Stimulated activated CD4-positive, alpha-beta T cell treated with anti-CD3 and anti-CD28 coated beads, Interleukin-1b, Interleukin-23, amount 100 ng/mL, for 48 hours (primary cell): ENCODE measurements around the gene GPR62.
"Not testable (repeated sequence)": the region's sequence is repeated elsewhere in the genome, so short reads cannot be mapped to it uniquely, and the experiment has no call there.

ENCODE experiments used
- DNase-seq: peaks from one replicate; pipeline ENCODE4 v3.0.0-alpha.2; 2020

Gene GPR62

DNA sequence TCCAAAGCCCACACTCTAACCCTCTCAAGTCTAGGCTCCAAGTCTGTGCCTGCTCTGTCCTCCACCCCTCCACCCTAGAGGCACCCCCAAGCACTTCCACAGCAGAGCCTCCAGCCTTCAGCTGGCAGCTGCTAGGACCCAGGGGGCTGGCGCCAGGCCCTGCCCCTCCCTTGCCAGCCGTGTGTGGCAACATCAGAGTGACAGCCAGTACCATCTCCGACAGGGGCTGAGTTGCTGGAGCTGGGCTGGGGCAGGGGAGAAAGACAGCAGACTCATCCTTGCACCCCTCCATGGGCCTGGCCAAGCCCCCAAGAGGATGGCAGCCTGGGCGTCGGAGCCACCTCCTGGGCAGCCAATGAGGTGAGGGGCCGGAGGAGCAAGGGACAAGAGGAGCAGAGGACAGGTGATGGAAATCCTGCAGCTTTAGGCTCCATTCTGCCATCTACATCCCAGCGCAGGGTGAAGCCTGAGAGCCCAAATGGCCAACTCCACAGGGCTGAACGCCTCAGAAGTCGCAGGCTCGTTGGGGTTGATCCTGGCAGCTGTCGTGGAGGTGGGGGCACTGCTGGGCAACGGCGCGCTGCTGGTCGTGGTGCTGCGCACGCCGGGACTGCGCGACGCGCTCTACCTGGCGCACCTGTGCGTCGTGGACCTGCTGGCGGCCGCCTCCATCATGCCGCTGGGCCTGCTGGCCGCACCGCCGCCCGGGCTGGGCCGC, at the start of gene GPR62:
Gene GPR62 (plus strand): TSS at position 207 of the 718 bp plus-strand sequence. CDS start 272 bp downstream, at position 479.
- no peak for DNase-seq

DNA sequence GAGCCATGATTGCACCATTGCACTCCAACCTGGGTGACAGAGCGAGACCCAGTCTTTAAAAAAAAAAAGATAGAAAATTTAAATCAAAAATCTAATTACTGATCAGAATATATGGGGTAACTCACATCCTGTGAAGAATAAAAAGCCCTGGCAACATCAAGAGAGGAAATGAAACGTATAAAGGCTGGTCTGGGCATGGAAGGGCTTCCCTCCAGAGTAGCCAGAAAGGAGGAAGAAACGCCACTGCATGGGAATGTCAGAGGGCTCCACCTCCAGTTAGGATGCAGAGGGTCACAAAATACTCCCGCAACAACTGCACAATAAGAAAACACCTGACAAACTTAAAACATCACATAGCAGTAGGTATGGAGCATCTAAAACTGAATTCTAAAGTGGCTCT, 47.2 kb upstream of the GPR62 start:
- no peak for DNase-seq

DNA sequence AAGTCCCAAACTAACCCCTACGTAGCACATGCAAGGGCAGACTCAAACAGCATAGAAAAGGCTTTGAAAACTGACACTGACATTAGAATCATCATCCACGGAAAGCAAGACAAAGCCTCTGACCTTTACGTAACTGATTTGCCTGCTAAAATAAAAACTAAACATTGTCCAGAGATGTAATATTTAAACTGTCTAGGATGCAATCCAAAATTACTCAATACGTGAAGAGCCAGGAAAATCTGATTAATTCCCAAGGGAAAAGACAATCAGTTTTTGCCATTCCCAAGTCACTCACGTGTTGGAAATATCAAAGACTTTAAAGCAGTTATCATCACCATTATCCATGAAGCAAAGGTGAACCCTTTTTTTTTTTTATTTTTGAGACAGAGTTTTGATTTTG, 38.8 kb upstream of the GPR62 start:
- no peak for DNase-seq

DNA sequence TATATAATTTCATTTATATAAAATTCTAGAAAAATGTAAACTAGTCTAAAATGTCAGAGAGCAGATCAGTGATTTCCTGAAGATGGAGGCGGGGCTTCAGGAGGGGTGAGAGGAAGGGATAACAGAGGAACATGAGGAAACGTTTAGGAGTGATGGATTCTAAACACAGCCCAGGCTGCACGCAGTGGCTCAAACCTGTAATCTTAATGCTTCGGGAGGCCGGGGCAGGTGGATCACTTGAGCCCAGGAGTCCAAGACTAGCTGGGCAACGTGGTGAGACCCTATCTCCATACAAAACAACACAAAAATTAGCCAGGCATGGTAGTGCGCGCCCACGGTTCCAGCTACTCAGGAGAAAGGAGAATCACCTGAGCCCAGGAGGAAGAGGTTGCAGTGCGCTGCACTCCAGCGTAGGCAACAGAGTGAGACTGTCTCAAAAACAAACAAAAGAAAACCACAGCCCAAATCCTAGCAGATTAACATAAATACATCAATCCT, 34.1 kb upstream of the GPR62 start:
- DNase-seq, result no peak

DNA sequence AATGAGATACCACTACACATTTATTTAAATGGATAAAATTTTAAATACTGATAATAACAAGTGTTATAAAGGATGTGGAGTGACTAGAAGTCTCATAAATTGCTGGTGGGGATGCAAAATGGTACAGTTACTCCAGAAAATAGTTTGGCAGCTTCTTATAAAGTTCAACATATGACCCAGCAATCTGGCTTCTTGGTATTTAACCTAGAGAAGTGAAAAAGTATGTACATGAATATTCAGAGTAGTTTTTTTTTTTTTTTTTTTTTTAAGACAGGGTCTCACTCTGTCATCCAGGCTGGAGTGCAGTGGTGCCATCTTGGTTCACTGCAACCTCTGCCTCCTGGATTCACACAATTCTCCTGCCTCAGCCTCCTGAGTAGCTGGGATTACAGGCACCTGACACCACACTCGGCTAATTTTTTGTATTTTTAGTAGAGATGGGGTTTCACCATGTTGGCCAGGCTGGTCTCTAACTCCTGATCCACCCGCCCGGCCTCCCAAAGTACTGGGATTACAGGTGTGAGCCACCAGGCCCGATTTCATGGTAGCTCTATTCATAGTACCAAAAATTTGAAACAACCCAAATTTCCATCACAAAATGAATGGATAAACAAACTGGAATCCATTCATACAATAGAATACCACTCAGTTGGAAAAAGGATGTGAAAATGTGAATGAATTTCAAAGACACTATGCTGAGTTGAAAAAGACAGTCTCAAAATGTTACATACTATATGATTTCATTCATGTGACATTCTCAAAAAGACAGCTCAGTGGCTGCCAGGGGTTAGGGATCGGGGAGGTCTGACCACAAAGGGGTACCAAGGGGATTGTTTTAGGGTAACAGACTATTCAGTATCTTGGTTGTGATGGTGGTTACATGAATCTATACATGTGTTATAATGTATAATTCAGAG, 27.9 kb upstream of the GPR62 start:
- DNase-seq, result no peak

GRCh38 chr3:51928438-51928837, 26.7 kb upstream of the GPR62 start:
- no peak for DNase-seq

- DNase-seq, result not testable (repeated sequence)
Observed at GRCh38 chr3:51928981-51929380, 26.2 kb upstream of the GPR62 start.

- DNase-seq, result no peak
Observed at GRCh38 chr3:51929420-51930003, 25.7 kb upstream of the GPR62 start.

GRCh38 chr3:51930439-51930838, 24.7 kb upstream of the GPR62 start:
- no peak for DNase-seq

DNA sequence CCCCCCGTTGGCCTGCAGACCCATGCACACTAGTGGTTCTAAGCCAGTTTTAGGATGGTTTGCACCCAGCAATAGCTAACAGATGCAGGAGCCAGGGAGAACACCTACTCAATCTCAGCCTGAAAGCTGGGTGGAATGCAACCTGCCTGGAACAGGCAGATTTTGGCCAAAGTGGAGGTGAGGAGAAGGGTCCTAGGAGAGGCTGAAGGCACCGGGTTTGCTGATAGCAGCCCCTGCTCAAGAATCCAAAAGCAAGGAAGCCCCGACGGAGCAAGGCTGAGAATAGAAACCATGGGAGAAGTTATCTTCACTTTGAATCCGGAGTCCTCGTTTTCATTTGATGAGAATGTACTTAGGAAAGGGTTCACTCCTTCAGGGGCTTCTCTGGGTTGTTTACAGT, 23.4 kb upstream of the GPR62 start:
- DNase-seq, result no peak

DNA sequence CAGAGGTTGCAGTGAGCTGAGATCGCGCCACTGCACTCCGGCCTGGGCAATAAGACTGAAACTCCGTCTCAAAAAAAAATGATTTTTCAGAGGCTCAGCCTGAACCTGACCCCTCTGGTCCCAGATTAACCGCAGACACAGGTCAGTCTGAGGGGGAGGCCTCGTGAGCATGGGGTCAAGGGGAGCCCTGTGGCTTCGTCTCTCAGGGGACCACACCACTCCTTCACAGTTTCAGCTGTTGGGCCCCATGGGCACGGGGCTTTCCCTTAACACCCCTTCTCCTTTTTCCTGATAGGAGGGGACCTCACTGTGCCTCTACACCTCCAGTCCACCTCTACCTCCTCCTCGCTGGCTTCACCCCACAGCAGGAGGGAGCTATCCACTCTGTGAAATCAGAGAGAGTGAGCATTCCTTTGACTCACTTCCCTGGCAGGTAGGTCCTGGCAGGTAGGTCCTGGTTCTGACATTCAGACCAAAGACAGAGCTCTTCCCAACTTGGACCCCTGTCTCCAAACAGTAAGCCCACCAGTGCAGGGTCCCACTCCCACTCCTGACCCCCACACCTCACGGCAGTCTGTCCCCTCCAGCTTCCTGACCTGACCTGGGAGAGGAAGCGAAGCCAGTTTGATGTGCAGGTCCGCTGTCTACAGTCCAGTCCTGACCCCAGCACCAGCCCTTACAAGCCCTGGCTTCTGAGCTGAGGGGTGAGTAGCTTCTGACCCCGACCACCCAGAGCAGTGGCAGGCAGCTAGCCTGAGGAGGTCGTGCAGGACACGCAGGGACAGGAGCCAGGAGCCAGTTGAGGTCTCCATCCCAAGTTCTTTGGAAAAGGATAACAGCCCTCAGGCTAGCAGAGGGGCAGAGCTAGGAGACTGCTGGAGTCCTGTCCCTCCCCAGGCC, 22.5 kb upstream of the GPR62 start:
- DNase-seq, result no peak

GRCh38 chr3:51933471-51934138, 21.6 kb upstream of the GPR62 start:
- no peak for DNase-seq

DNA sequence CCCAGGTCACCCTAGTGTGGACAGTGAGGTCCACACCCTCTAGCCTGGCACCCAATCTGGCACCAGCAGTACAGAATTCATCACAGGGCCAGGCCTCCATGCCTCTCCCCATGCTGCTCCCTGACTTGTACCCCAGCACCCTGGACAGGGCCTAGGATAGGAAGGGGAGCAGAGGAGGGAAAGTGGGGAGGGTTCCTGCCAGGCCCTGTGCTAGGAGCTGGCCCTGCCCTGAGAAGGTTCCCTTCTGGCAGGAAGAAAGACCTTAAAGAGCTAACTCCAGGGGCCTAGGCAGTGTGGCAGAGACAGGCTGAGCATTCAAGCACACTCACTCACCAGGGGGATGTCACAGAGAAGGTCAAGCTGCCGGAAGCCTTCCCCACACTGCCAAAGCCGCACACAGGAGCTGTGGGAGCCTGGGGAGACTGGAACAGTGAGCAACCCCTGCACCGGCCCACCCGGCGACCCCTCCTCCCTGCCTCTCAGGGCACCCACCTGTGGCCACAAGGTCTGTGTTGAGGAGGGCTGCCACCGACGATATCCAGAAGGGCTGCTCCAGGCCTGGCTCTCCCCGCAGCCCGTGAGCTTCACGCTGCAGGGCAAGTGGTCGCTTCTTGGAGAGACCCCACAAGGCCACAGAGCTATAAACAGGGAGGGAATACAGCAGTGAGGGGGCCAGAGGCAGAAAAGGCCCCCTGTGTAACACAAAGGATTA, 20.9 kb upstream of the GPR62 start:
- no peak for DNase-seq

DNA sequence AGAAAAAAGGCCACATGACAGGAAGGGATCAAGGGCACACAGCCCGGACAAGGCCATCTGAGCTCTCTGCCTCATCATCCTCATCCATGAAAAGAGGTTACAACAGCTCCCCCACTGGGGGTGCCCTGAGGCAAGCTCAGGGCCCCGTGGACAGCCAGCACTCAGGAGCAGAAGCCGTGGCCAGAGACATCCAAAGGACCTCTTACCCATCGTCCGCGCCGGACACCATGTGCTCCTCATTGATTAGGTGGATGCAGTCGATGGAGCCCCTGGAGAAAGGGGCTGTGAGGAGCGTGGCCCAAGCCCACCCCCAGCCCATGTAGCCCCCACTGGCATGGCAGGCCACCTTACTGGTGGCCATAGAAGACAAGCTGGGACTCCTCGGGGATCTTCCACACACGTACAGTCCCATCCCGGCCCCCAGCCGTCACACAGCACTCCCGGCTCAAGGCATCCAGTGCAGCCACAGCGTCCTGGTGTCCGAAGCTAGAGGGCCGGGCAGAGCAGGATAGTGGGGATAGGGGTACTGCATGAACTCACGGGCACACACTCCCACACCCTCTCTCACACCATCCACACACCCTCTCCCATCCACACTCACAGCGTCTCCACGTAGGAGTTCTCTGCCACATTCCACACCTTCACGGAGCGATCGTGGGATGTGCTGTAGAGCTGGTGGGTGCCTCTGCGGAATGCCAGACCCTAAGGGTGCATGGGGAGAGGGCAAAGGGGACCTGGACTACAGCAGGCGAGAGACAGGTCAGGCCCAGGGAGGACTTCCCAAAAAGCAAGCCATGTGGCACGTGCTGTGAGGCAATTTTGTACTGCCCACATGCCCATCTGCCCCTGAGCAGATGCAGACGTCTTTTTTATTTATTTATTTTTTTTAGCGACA, 19.9 kb upstream of the GPR62 start:
- DNase-seq, result no peak

GRCh38 chr3:51935886-51936755, 19.1 kb upstream of the GPR62 start:
- no peak for DNase-seq

DNA sequence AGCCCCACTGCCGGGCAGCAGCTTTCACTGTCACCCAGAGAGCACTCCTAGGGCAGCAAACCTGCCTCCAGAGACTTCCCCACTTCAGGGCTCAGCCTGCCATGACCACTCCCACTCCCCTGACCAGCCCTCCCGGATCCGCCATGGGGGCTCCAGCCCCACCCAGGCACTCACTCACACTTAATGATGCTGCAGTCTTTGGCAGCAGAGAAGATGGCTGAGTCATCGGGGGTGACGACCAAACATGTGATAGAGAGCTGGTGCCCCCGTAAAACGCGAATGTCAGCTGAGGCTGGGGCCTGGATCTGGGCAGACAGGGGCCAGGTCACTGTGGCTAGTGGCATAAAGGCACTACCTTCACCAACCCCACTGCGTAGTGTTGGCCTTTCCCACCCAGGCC, 18.2 kb upstream of the GPR62 start:
- DNase-seq, result no peak

DNA sequence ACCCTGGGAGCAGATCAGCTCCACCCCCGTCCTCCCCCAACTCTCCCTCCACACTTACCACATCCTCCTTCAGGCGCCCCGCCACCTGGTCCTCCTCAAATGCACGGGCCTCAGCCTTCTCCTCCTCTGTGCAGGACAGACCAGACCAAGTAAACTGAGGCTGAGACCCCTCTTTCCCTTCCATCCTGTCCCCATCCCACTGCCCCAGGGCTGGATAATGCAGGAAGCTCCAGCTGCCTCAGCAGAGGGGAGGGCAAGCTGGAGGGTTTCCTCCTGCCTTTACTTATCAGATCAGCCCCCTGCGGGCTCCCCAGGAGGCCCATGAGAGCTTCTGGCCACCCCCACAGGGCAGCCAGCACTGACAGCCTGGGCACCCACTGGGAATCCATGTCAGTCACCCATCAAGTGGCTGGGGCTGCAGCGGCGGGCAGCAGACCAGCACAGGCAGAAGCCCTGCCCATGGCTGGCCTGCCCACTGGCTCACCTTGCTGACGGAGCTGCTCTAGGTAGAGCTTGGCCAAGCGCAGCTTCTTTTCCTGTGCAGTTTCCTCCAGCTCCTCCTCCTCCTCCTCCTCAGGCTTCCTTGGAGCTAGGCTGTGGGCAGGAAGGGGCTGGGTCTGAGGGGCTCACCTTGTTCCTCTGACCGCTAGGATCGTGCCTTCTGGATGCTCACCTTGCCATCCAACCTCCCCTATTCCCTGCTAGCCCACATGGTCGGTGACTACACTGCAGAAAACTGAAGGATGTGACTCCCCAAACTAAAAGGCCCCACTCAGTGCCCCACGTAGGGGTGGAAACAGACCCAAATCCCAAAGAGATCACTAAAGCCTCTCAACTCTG, 17.4 kb upstream of the GPR62 start:
- no peak for DNase-seq

DNA sequence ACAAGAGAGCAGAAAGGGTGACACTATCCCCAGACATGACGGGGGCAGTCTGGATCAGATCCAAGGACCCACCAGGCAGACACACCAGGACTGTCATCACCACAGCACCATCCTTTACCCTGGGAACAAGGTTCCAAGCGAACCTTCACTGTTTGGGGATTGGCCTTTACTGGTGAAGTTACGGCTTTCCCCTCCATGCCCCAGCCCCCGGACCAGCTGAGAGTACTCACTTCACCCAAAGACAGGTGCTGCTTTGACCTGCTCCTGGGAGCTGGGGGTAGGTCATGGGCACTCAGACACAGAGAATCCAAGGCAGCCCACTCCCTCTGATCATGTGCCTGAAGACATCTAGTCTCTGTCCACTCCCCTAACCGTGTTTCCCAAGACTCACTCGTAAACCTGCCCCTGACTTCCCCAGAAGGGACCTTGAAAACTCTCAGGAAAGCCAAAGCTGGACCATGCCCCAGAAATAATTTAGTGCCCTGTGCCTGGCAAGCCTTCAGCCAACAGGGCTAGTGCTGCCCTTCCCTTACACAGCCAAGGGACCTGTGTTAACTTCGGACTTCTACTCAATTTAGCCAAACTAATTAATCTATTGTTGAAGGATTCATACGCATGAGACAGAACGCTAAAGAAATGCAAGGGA, 16.3 kb upstream of the GPR62 start:
- no peak for DNase-seq
